Testis (tissue), 3 donors: ENCODE data around the gene RBPJ. TPM values are rescaled to one million over a fixed set of nuclear protein-coding genes. Genes with fewer than 3 reads are reported as not detected.

Experiments used
- DNase-seq: peaks from one replicate; pipeline ENCODE4 v3.0.0-alpha.2; 2019
- H3K27ac ChIP-seq, 2 donors: fragments of 200-600 bp; sonication (generic); one replicate each; pipeline ENCODE4 v1.5.1; 2019
- H3K27me3 ChIP-seq: fragments of 200-600 bp; sonication (generic); one replicate; pipeline ENCODE4 v1.5.1; 2019
- H3K36me3 ChIP-seq: fragments of 200-600 bp; sonication (generic); one replicate; pipeline ENCODE4 v1.5.1; 2017; ENCODE audit warnings: low read depth; ENCODE audit errors: missing control alignments
- H3K4me1 ChIP-seq: fragments of 200-600 bp; sonication (generic); one replicate; pipeline ENCODE4 v1.5.1; 2019
- H3K4me3 ChIP-seq, 2 donors: fragments of 200-600 bp; sonication (generic); one replicate each; pipeline ENCODE4 v1.5.1; 2017 to 2019
- H3K9me3 ChIP-seq: fragments of 200-600 bp; sonication (generic); one replicate; pipeline ENCODE4 v1.5.1; 2017
- POLR2A ChIP-seq: fragments of 450-650 bp; IDR thresholded peaks from one replicate; pipeline ENCODE4 v1.6.1; 2017; ENCODE audit warnings: antibody characterized with exemption, mild to moderate bottlenecking, moderate library complexity
- WGBS, 2 donors: methylation state at CpG; one replicate each; pipeline ENCODE4 v1.1.5; 2018; 5-methylcytosine and 5-hydroxymethylcytosine counted together
- intact Hi-C: fragments of 100-400 bp; cut with DNase I; formaldehyde crosslinking; loops from one replicate; pipeline ENCODE4 v1.15.1; 2023; ENCODE audit warnings: low total_unique reads
- polyA plus RNA-seq: library from polyadenylated mRNA; stranded (reverse); fragments of 350-450 nt; fragmentation: Illumina TruSeq; extraction: RNeasy Lipid Tissue Mini Kit (QIAGEN cat#74804); gene quantifications from one replicate; pipeline ENCODE4 v1.2.3, GENCODE V29; 2014; ENCODE audit warnings: low read depth, low replicate concordance; ENCODE audit not compliant: insufficient read depth
- total RNA-seq, 2 donors: library from RNA; depleted of rRNA; stranded (reverse); fragments of >200 nt; gene quantifications; one replicate each; pipeline ENCODE4 v1.2.3, GENCODE V29; 2016
- TF ChIP-seq, protein P1 (sequence below), 3 experiments: fragments of 450-650 bp in 2 of 3; fragments of 200-600 bp in 1 of 3; sonication (generic) in 1 of 3; IDR thresholded peaks; one replicate each; pipeline ENCODE4 v1.5.1; 2016 to 2019; ENCODE audit warnings: antibody characterized with exemption in 3 of 3, mild to moderate bottlenecking in 2 of 3, moderate library complexity in 1 of 3

Gene RBPJ
- total and polyA plus RNA-seq, 3 donors from 2014 or later, result 57.7 to 75.8 (median 71.6) TPM

- no peaks in the 10 kb centered on the region for H3K36me3 ChIP-seq
- H3K9me3 ChIP-seq, result no peaks in the 10 kb centered on the region
- DNase-seq, result no peak
- H3K27me3 ChIP-seq, result no peaks in the 10 kb centered on the region
- H3K27ac ChIP-seq, result no peak overlapping the region
- WGBS, 2 donors, result 84 to 89% methylated on average over 2 of the region's 2 CpGs
- intact Hi-C loops, result no loop called here
- H3K4me3 ChIP-seq, result no peak overlapping the region
- no peaks in the 10 kb centered on the region for H3K4me1 ChIP-seq
- TF ChIP-seq POLR2A, result no peak
- TF ChIP-seq, protein P1, sequence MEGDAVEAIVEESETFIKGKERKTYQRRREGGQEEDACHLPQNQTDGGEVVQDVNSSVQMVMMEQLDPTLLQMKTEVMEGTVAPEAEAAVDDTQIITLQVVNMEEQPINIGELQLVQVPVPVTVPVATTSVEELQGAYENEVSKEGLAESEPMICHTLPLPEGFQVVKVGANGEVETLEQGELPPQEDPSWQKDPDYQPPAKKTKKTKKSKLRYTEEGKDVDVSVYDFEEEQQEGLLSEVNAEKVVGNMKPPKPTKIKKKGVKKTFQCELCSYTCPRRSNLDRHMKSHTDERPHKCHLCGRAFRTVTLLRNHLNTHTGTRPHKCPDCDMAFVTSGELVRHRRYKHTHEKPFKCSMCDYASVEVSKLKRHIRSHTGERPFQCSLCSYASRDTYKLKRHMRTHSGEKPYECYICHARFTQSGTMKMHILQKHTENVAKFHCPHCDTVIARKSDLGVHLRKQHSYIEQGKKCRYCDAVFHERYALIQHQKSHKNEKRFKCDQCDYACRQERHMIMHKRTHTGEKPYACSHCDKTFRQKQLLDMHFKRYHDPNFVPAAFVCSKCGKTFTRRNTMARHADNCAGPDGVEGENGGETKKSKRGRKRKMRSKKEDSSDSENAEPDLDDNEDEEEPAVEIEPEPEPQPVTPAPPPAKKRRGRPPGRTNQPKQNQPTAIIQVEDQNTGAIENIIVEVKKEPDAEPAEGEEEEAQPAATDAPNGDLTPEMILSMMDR (IDR thresholded peaks at IDR 0.05), result no peak
Observed at GRCh38 chr4:26296021-26296420, 24.8 kb upstream of the RBPJ start.

- WGBS, 2 donors, result 94 to 97% methylated on average over 4 of the region's 4 CpGs
- intact Hi-C loops, result no loop called here
Observed at GRCh38 chr4:26296514-26296913, 24.3 kb upstream of the RBPJ start.

DNA sequence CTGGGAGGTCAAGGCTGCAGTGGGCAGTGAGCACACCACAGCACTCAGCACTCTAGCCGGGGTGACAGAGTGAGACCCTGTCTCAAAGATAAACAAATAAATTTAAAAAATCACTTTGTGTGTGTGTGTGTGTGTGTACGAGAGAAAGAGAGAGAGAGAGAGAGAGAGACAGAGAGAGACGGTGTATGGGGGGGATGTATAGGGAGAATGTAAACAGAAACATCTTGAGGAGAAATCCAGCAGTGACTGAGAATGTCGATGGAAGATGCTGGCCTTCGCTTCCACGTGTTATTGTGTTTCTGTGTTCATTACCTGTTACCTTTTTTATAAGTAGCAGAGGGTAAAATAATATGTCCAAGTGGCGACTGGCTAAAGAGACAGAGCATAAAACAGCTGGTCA lies 23.6 kb upstream of the RBPJ start:
- no peaks in the 10 kb centered on the region for H3K4me1 ChIP-seq
- 88 to 91% methylated on average over 7 of the region's 7 CpGs for WGBS, 2 donors
- no peaks in the 10 kb centered on the region for H3K27me3 ChIP-seq
- TF ChIP-seq, protein P1 (IDR thresholded peaks at IDR 0.05), result no peak
- TF ChIP-seq POLR2A, result no peak
- intact Hi-C loops, result no loop called here
- H3K27ac ChIP-seq, result no peak overlapping the region
- no peak for DNase-seq
- no peak overlapping the region for H3K4me3 ChIP-seq
- no peaks in the 10 kb centered on the region for H3K36me3 ChIP-seq
- no peaks in the 10 kb centered on the region for H3K9me3 ChIP-seq

More at GRCh38 chr4:26296514-26296913, 24.3 kb upstream of the RBPJ start:
- H3K27me3 ChIP-seq, result no peaks in the 10 kb centered on the region
- H3K4me3 ChIP-seq, result no peak overlapping the region
- H3K4me1 ChIP-seq, result no peaks in the 10 kb centered on the region
- H3K9me3 ChIP-seq, result no peaks in the 10 kb centered on the region
- H3K36me3 ChIP-seq, result no peaks in the 10 kb centered on the region
- TF ChIP-seq, protein P1 (IDR thresholded peaks at IDR 0.05), result no peak
- no peak overlapping the region for H3K27ac ChIP-seq
- DNase-seq, result no peak

DNA sequence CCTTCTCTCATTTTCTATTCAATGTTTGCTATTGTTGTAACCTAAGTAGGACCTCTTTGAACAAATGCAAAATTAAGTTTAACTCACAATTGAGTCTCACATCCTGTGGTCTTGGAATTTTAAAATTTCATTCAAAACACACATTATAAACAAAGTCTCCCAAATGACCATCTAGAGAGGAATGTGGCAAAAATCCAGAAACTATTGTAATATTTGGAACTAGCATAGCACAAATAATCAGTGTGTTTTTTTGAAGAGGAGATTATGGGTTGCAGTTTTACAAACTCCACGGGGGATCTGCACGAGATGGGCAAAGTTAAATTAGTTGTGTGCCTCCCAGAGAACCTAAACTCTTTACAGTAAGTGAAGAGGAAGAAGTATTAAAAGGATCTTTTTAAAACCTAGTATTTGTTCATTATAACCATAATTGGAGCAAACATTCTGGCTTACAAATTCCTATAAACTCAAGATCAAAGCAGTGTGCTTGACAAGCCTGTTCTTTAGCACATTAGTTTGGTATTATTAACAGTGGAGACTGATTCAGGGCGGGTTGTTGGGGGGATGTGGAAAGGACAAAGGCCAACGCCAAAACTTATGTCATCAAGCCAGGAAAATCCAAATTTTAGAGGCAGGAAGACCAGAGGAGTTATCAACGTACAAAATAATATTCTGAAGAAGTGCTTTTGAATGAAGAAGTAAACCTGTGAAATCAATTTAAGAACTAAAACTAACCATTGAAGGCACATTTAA lies 22.4 kb upstream of the RBPJ start:
- H3K4me3 ChIP-seq, result no peak overlapping the region
- H3K4me1 ChIP-seq, result no peaks in the 10 kb centered on the region
- intact Hi-C loops, result no loop called here
- no peaks in the 10 kb centered on the region for H3K9me3 ChIP-seq
- no peak for DNase-seq
- H3K36me3 ChIP-seq, result no peaks in the 10 kb centered on the region
- 46 to 50% methylated on average over 5 of the region's 5 CpGs for WGBS, 2 donors
- H3K27me3 ChIP-seq, result no peaks in the 10 kb centered on the region
- no peak for TF ChIP-seq POLR2A
- TF ChIP-seq, protein P1 (IDR thresholded peaks at IDR 0.05), result no peak
- H3K27ac ChIP-seq, result no peak overlapping the region
